HG03097 (cell line): ENCODE data around the gene MUC3A.
"Not testable (repeated sequence)": the region's sequence is repeated elsewhere in the genome, so short reads cannot be mapped to it uniquely, and the experiment has no call there.

Experiments used
- ATAC-seq: cut with Tn5 transposase; IDR thresholded peaks from one replicate; pipeline ENCODE4 v1.9.1; 2021; ENCODE audit not compliant: unreplicated experiment, low FRiP score

MUC3A gene

DNA sequence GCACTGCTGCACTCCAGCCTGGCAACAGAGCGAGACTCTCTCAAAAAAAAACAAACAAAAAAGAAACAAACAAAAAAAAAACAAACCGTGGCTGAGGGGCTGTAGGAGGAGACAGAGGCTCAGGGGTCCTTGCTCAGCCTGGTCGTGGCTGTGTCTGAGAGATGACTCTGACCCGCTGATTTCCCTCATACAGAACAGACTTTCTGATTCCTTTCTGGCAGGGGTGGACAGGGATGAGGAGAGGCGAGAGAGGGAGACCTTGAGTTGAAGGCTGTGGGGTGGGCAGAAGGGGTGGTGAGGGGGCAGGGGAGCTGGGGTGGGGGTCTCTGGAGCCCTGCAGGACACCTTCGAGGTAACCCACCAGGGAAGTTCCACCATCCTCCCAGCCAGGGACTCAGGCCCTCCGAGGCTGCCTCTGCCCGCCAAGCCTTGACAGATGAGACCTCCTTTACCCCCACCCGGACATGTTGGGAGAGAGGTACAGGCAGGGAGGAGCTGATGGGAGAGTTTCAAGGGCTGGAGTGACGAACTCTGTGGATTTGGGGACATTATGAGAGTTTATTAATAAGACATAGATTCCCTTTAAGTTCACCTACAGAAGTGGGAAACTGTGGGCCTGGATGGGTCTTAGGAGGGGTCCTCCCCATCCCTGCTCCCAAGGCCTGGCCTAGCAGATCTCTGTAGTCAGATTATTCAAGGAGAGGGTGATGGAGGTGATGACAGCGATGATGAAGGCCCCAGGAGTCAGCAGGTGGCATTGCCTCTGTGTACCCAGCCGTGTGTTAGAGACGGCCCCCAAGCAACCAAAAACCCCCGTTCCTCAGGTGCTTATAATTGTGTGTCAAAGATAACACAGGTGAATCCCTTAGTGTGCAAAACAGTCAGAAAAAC is 22.0 kb downstream of the MUC3A start:
- no peak for ATAC-seq

GRCh38 chr7:100972002-100972347 is 22.6 kb downstream of the MUC3A start:
- ATAC-seq, result no peak

DNA sequence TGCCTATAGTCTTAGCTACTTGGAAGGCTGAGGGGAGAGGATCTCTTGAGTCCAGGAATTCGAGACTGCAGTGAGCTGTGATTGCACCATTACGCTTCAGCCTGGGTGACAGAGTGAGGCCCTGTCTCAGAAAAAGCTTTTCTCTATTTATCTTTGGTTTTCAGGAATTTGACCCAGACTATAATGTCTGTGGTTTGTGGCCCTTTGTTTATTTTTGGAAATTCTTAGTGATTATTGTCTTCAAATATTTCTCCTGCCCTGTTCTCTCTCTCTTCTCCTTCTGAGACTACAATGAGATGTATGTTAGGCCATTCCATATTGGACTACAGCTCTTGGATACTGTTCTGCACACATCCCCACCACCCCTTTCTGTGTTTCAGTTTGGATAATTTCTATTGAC is 24.7 kb downstream of the MUC3A start:
- no peak for ATAC-seq

DNA sequence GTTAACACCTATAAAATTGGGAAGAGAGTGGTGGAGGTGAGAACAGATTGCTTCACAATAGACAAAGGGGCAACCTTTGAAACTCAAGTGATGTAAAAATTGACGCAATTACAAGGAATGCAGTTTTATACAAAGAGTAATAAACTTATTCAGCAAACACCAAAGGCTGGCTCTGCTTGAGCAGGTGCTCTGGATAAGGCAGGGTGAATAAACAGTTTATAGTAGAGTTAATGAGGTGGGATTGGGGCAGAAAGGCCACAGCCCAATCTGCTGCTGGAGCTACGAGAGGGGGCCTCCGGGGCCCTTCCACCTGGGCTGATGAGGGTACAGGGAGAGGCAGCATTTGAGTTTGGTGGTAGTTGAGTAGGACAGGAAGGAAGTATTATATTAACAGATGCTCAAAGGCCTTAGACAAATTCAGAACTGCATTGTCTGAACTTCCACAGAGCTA is 26.1 kb downstream of the MUC3A start:
- no peak for ATAC-seq

GRCh38 chr7:100978300-100978699 is 29.0 kb downstream of the MUC3A start:
- ATAC-seq, result no peak

- no peak for ATAC-seq
Observed at GRCh38 chr7:100983451-100984187, 34.3 kb downstream of the MUC3A start.

- ATAC-seq, result not testable (repeated sequence)
Observed at GRCh38 chr7:100984241-100984918, 35.0 kb downstream of the MUC3A start.

- not testable (repeated sequence) for ATAC-seq
Observed at GRCh38 chr7:100985033-100985797, 35.9 kb downstream of the MUC3A start.

GRCh38 chr7:100991631-100992030 is 42.3 kb downstream of the MUC3A start:
- ATAC-seq, result no peak

DNA sequence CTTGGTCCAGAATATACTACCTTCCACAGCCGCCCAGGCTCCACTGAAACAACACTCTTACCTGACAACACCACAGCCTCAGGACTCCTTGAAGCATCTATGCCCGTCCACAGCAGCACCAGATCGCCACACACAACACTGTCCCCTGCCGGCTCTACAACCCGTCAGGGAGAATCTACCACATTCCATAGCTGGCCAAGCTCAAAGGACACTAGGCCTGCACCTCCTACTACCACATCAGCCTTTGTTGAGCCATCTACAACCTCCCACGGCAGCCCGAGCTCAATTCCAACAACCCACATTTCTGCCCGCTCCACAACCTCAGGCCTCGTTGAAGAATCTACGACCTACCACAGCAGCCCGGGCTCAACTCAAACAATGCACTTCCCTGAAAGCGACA is 42.9 kb downstream of the MUC3A start:
- ATAC-seq, result not testable (repeated sequence)

GRCh38 chr7:100994671-100995070 is 45.3 kb downstream of the MUC3A start:
- ATAC-seq, result not testable (repeated sequence)

DNA sequence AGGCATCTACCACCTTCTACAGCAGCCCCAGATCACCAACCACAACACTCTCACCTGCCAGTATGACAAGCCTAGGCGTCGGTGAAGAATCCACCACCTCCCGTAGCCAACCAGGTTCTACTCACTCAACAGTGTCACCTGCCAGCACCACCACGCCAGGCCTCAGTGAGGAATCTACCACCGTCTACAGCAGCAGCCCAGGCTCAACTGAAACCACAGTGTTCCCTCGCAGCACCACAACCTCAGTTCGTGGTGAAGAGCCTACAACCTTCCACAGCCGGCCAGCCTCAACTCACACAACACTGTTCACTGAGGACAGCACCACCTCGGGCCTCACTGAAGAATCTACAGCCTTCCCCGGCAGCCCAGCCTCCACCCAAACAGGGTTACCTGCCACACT is 49.2 kb downstream of the MUC3A start:
- not testable (repeated sequence) for ATAC-seq

DNA sequence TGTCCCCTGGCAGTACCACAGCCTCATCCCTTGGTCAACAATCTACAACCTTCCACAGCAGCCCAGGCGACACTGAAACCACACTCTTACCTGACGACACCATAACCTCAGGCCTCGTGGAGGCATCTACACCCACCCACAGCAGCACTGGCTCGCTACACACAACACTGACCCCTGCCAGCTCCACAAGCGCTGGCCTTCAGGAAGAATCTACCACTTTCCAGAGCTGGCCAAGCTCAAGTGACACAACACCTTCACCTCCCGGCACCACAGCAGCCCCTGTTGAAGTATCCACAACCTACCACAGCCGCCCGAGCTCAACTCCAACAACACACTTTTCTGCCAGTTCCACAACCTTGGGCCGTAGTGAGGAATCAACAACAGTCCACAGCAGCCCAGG is 50.0 kb downstream of the MUC3A start:
- ATAC-seq, result not testable (repeated sequence)

DNA sequence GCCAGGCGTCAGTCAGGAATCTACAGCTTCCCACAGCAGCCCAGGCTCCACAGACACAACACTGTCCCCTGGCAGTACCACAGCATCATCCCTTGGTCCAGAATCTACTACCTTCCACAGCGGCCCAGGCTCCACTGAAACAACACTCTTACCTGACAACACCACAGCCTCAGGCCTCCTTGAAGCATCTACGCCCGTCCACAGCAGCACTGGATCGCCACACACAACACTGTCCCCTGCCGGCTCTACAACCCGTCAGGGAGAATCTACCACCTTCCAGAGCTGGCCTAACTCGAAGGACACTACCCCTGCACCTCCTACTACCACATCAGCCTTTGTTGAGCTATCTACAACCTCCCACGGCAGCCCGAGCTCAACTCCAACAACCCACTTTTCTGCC is 50.7 kb downstream of the MUC3A start:
- not testable (repeated sequence) for ATAC-seq

DNA sequence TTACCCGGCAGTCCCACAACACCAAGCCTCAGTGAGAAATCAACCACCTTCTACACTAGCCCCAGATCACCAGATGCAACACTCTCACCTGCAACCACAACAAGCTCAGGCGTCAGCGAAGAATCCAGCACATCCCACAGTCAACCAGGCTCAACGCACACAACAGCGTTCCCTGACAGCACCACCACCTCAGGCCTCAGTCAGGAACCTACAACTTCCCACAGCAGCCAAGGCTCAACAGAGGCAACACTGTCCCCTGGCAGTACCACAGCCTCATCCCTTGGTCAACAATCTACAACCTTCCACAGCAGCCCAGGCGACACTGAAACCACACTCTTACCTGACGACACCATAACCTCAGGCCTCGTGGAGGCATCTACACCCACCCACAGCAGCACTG is 53.0 kb downstream of the MUC3A start:
- ATAC-seq, result not testable (repeated sequence)

- not testable (repeated sequence) for ATAC-seq
Observed at GRCh38 chr7:101007361-101007760, 58.0 kb downstream of the MUC3A start.

DNA sequence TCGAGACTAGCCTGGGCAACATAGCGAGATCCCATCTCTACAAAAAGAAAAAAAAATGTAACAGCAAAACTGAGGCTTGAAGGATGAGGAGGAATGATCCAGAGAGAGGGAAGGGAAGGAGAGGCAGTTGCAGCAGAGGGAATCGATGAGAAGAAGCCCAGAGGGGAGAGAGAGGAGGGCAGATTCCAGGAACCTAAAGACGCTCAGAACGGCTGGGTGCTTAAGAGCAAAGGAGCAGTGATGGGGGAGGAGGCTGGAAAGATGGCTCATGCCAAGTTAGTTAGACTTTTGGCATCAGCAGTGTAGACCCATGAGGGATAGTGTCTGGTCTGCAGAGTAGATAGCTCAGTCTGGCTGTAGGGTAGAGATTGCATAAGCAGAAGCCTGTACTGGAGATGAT is 60.3 kb downstream of the MUC3A start:
- no peak for ATAC-seq

- no peak for ATAC-seq
Observed at GRCh38 chr7:101012931-101013330, 63.6 kb downstream of the MUC3A start.

DNA sequence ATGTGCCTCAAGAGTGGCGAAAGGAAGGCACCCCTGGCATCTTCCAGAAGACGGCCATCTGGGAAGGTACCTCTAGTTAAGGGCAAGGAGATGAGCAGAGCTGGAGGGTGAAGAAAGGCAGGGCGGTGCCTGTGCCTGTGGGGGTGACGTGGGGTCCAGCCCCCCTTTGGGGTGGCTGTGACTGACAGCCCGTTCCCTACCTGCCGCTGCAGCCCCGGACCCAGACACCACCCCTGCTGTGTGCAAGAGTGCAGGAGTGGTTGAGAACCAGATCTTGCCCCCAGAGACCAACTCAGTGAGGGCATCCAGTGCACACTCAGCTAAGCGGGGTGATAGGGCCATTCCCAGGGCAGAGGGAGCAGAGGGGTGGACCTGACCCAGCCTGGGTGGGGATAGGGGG is 66.3 kb downstream of the MUC3A start:
- no peak for ATAC-seq

DNA sequence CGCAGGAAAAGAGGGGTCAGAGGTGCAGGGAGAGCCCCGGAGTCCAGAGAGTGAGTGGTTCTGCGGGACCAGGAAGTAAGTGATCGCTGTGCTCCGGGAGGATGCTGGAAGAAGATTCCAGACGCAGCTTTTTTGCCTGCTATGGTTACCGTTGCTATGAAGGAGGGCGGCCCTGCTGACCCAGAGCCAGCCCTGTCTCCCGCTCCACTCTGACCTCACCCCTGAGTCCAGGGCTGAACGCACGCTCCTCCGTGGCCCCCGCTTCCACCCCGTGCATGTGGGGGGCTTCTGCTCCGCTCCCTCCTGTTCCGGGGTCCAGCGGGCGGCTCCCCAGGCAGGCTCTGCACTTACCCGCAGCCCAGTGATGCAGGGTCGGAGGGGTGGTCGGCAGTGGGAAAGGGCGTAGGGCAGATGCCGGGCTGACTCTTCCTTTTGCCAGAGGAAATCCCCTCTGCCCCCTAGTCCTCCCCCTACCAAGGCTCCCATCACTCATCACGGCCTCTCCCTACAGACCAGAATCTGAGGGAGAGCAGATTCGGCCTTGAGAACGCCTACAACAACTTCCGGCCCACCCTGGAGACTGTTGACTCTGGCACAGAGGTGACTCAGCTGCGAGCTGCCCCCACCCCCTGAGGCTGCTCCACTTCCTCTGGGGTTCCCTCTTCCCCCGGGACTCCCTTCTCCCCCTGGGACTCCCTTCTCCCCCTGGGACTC is 67.9 kb downstream of the MUC3A start:
- no peak for ATAC-seq
